Measurements from ENCODE around the gene LRFN4.
A peak's percentile ranks its signal among the peaks of the same experiment; 100 is the strongest.

Gene LRFN4

DNA sequence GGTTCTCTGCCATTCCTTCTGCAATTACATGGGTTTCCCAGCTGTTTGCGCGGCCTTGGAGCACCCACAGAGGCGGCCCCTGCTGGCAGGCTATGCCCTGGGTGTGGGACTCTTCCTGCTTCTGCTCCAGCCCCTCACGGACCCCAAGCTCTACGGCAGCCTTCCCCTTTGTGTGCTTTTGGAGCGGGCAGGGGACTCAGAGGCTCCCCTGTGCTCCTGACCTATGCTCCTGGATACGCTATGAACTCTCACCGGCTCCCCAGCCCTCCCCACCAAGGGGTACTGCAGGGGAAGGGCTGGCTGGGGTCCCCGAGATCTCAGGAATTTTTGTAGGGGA is 11.0 kb upstream of the LRFN4 start:
- no peak for DNase-seq

DNA sequence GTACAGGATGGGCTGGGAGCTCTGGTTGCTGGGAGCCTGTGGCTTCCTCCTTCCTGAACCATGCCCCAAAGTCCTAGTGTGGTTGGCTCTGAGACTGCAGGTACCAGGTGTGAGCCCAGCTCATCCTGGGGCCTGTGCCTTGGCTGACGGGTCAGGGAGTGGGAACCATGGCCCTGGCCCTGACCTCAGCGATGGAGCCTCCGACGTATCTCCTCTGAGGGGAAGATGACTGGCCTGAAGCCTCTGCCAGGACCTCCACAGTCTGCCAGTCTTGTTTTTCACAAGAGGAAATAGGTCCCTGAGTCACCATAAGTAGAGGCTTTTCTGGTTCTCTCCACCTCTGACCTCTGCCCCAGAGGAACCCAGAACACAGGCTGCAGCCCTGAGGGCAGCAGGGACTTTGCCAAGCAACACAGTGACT is 10.2 kb upstream of the LRFN4 start:
- no peak for DNase-seq

DNA sequence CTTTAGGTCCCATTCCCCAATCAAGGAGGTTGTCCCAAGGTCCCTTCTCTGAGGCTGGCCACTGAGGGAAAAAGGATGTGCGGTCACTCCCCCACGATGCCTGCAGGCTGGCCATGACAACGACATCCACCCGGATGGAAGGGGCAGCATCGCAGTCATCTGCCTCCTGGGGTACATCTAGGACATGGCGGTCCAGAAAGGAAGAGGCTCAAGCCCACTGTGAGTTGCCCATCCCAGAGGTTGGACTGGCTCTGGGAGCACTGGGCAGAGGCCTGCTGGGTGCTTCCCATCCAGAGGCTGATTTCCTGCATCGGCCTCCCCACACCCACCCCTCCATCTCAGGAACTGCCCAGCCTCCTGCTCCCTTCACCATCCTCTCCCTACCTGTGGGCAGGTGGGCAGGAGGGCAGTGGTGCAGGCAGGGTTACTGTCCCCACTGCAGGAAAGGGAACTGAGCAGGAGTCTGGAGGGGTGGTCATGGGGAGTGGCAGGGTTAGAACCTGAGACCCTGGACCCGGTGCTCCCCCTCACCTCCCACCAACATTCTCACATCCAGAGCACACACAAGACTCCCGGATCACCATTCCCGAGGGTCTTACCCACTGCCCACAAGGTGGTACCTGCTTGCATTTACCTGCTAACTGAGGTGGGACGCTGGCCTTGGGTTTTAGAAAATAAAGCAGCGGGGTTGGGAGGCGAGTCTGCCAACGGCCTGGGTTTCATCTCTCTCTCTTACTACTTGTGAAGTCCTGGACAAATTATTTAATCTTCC is 9.2 kb upstream of the LRFN4 start:
- DNase-seq: no peak

DNA sequence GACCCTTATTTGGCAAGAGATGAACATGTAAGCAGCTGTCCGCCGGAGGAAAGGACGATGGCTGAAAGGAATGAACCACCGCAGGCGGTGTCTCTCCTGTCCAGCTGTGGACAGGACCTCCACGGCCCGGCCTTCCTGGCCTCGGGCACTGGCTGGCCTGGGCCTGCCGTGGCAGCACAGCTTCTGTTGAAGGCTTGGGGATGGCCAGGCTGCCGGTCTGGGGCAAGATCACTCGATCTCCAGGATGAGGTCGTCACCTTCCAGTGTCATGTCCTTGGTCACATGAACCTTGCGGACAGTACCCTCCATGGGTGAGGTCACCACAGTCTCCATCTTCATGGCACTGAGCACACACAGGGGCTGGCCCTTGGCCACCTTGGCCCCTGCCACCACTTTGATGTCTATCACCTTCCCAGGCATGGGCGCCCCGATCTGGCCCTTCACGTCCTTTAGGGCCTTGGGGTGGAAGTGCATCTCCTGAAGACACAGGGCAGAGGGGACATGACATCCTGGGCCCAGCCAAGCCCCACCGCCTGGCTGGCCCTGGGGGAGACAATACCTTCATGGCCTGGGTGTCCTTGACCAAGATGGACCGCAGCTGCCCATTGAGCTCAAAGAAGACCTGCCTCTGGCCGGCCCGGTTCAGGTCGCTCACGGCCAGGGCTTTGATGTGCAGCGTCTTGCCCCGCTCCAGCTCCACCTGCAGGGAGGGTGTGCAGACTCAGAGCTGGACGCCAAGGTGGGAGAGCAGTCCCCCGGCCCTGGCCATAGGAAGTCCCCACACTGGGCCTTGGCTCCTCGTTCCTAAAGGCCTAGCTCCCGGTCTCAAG is 8.0 kb upstream of the LRFN4 start:
- no peak for DNase-seq

DNA sequence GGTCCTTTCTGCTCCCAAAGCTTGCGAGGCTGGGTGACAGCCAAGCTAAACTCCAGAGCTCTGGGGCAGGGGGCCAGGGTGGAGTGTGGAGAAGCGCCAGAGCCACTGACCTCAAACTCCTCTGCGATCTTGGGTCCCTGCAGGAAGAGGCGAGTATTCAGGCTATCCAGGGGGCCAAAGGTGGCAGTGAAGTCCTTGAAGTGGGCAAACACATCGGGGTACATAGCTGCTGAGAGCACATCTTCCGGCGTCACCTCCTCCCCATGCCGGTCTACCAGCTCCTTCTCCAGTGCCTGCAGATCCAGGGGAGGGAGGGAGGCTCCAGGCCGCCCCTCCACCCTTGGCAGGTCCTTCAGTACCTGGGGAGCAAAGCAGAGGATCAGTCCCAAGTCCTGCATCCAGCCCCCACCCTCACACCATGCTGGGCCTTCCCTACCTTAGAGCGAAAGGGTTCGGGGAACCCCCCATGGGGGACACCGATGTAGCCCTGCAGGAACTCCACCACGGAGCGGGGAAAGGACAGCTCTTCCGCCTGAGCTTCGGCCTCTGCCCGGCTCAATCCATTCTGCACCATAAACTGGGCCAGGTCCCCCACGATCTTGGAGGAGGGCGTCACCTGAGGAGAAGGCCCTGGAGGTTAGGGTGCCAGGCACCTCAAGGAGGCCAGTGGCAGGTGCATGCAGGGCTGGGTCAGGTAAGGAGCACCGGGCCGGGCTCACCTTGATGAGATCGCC is 7.2 kb upstream of the LRFN4 start:
- no peak for DNase-seq

DNA sequence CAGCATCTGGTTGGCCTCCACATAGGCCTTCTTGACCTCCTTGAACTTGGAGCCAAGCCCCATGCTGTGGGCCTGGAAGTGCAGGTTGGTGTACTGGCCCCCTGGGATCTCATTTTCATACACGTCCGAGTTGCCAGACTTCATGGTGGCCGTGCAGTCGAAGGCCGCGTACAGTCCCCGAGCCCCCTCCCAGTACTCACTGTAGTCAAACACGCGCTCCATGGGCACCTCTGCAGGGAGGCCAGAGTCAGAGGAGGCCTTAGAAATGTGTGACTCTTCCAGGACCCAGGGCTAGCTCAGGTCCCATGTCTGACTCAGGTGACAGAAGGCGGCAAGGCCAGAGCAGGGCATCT is 6.7 kb upstream of the LRFN4 start:
- DNase-seq: no peak

DNA sequence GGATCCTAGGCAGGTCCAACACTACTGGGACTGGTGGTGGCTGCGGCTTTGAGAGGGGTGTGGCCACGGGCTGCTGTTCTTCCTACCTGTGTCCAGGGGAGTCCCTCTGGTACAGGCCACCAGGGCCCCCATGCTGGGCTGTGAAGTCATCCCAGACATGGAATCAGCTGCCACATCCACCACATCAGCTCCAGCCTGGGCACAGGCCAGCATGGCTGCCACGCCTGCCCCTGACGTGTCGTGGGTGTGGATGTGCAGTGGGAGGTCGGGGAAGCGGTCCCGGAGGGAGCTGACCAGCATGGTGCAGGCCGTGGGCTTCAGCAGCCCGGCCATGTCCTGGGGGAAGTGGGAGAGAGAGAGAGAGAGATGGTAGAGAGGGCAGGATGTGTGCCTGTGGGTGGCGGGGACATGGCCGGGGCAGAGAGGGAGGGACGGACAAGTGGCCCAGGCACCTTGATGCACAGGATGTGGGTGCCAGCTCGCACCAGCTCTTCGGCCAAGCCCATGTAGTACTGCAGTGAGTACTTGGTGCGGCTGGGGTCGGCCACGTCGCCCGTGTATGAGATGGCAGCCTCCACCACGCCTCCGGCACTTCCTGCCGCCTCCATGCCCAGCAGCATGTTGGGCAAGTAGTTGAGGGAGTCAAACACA is 6.2 kb upstream of the LRFN4 start:
- DNase-seq: no peak

DNA sequence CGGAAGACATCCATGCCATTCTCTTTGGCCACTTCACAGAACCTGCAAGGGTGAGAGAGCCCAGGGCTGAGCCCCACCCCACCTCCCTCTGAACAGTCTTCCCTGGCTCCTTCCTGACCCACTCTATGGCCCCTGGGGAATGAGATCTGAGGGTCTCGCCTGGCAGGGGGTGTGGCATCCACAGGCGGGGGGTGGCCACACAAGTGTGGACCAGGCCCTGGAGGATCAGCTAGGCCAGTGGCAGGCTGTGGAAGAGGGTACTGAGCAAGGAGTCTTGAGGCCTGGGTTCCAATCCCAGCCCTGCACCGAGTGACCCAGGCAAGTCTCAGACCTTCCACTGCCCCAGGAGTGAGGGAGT is 5.6 kb upstream of the LRFN4 start:
- DNase-seq: no peak

DNA sequence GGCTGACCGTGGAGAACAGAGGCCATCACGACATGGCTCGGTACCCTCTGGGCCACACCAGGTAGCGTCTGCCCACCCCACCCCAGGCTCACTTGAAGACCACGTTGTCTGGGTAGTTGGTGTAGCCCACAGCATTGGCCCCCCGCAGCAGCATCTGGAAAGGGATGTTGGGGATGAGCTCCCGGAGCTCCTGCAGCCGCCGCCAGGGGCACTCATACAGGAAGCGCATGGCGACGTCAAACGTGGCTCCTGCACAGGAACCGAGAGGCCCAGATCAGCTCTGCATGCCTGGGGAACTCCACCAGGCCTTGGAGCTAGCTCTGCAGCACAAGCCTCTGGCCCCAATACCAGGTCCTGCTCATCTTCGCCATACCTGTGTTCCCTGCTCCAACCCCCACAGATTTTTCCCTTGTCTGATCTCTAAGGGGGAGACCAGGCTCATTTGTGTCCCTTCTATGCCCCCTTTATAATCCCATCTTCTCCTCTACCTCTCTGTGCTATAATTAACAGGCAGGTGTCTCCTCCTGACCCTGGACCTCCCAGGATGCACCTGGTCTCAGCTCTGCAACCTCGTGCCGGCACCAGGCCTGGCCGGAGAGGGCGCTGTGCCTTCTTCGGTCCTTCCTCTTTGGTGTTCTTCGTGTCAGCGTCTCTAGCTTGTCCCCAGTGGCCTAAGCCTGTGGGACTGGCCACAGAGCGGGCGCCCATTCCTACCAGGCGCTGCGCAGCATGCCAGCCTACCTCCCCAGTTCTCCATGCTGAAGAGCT is 5.0 kb upstream of the LRFN4 start:
- no peak for DNase-seq

DNA sequence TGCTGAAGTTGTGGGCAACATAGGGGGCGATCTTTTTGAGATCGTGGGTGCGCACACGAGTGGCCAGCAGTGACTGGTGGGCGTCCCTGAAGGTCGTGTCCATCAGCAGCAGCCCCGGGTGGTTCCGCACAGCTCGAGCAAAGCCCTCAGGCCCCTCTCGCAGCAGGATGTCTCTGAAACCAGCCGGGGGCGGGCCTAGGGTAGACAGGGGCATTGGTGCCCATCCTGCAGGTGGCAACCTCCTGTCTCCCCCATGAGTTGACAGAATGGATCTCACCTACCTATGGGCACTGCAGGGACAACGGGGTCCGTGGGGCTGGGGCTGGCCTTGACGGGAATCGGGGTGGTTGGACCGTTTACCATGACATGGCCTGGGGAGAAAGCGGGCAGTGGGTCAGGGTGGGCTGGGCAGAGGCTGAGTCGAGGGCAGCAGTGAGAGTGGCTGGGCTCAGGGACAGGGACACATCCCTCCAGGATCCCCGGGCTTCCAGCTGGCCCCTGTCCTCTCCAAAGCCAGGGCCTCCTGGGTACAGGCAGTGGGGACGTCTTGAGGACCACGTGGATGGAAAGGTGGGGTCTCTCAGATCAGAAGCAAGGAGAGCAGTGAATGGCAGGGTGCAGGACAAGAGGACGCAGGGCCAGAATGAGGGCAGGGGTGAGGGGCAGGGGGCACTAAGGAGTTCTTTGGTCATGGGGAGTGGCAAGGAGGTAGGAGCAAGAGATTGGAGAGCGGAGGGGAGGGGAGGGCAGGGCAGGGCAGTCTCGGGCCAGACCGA is 4.2 kb upstream of the LRFN4 start:
- no peak for DNase-seq

DNA sequence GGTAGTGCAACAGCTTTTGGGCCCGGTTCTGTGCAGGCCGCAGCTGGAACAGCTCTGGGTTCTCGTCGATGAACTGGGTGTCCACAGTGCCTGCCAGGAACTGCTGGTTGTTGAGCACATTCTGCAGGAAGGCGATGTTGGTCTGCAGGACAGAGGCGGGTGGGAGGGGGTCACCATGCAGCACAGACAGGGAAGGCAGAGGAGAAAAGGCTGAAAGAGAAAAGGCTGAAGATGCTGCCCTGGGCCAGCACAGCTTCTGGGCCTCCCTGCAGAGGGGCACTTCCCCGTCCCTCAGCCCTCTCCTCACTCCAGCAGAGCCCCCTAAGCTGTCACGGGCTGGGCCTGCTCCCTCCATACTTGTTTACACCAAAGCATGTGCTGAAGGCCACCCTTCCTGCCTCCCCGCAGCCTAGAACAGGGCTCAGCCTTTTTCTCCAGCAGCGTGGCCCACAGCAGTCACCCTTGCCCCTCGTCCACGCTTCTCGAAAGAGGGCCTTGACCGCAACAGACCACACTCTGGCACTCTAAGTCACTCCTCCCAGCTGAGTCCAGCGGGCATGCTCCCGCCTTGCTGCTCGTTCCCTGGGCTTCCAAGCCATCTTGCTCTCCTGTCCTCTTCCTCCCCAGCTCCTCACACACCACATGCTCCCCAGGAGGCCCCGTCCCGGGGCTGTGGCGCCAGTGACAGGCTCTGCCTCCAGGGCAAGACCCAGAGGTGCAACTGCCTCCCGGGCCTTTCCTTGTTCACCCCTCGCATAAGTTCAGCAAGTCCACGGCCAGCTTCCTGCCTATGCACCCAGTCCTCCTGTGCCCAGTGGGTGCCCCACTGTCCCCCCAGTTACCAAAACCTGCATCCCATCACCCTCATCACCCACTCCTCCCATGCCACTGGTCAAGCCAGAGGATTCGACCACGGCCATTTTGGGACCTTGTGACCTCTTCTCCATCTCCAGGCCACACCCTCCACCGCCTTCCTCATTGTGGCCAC is 3.3 kb upstream of the LRFN4 start:
- DNase-seq: no peak

DNA sequence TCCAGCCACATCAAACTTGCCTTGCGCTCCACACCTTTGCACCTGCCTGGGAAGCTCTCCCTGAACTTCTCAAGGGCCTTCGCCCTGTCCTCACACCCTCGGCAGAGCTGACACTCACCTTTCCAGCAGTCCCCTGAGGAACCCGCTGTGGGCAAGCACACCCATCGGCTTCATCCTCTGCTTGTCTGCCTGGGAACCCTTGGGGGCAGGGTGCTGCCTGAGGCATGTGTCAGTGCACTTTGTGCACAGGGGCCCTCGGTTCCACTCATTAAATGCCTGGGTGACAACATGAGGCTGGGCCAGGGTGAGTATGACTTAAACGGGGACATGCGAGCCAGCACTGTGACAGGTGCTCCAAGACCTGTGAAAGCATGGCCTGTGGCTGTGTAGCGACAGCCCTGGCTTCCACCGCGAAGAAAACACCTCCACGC is 2.6 kb upstream of the LRFN4 start:
- no peak for DNase-seq

DNA sequence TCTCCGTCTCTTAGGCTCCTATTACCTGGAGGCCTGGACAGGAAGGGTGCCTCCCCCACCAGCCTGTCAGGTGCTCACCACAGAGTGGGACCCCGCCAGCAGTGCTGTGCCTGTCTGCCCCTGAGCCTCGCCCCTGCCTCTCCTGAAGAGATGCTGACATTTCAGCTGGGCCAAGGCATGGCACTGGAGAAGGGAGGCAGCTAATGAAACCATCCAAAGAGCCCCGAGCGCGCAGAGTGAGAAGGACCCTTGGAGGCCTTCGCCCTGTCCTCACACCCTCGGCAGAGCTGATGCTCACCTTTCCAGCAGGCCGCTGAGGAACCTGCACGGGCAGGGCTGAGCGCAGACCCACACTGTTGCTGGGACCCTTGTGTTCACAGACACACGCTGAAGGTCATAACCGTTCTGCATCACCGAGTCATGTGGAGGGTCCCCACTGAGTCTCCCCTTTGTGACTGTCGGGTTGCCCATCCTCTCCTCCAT is 2.1 kb upstream of the LRFN4 start:
- DNase-seq: no peak

DNA sequence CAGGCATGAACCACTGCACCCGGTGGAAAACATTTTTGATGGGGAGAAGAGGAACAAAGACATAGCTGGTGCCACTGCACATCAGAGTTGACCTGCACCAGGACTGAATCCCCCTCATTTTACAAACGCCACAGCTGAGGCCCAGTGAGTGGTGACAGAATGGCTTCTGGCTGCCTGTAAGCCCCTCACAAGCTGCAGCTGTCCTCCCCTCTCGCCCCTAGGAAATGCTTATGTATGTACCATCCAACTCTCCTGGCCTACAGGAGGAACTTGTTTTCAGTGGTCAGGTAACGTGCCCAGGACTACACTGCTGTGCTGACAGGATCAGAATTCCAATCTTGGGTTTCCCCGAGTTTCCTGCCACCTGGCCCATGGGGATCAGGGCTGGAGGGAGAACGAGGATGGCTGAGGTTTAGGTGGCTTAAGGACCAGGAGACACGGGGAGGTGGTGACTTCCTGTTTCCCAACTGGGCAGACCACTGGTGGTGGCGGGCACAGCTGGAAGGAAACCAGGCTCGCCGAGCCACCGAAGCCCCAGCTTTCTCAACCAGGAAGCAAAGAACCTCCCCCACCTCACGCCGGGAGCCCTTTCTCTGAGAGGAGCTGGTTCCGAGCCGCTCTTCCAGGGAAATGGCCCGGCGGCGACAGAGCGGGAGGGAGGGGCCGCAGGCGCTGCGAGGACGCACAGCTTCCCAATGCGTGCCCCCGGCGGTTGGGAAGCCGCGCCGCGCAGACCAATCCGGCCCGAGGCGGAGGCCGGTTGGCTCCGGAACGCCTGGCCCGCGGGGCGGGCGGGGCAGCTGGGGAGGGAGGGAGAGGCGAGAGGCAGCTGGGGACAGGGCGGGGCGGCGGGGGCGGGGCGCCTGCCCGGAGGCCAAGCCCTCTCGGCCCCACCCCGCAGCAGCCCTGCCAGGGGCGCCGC is 1.0 kb upstream of the LRFN4 start:
- peak; percentile 85 for DNase-seq

DNA sequence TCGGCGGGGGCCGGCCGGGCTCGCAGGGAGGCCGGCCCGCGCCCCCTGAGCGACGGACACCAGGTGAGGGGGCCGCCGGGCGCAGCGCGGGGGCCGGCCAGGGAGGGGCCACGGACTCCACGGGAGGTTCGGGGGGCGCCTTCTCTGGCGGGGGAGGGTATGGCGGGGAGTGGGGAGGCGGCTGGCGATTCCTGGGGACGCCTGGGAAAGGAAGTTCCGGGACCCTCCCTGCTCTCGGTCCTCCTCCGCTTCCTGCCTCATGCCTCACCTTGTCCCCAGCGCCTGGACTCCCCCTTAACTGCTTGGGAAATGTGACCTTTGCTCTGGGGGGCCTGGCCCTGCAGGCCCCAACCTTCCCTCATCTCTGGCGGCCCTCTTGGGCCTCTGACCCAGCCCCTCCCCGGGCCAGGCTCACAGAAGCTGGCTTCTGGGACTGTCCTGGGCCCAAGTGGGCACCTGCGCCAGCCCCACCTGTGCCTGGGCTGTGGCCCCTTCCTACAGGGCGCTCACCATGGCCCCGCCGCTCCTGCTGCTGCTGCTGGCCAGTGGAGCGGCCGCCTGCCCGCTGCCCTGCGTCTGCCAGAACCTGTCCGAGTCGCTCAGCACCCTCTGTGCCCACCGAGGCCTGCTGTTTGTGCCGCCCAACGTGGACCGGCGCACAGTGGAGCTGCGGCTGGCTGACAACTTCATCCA is 516 bp downstream of the LRFN4 start:
- no peak for DNase-seq

DNA sequence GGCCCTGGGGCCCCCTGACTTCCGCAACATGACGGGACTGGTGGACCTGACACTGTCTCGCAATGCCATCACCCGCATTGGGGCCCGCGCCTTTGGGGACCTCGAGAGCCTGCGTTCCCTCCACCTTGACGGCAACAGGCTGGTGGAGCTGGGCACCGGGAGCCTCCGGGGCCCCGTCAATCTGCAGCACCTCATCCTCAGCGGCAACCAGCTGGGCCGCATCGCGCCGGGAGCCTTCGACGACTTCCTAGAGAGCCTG is 992 bp downstream of the LRFN4 start:
- DNase-seq: no peak

DNA sequence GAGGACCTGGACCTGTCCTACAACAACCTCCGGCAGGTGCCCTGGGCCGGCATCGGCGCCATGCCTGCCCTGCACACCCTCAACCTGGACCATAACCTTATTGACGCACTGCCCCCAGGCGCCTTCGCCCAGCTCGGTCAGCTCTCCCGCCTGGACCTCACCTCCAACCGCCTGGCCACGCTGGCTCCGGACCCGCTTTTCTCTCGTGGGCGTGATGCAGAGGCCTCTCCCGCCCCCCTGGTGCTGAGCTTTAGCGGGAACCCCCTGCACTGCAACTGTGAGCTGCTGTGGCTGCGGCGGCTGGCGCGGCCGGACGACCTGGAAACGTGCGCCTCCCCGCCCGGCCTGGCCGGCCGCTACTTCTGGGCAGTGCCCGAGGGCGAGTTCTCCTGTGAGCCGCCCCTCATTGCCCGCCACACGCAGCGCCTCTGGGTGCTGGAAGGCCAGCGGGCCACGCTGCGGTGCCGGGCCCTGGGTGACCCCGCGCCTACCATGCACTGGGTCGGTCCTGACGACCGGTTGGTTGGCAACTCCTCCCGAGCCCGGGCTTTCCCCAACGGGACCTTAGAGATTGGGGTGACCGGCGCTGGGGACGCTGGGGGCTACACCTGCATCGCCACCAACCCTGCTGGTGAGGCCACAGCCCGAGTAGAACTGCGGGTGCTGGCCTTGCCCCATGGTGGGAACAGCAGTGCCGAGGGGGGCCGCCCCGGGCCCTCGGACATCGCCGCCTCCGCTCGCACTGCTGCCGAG is 1.5 kb downstream of the LRFN4 start:
- DNase-seq: no peak

All from NCI-H2107 (cell line).